Neural crest cell (in vitro differentiated cells): ENCODE measurements around the gene ECHDC1. TPM values are rescaled to one million over a fixed set of nuclear protein-coding genes. Genes with fewer than 3 reads are reported as not detected.

Source experiments
- DNase-seq: peaks from one replicate; pipeline ENCODE4 v3.0.0; 2021; ENCODE audit warnings: low read depth, mixed read lengths, low spot score
- H3K27ac Mint-ChIP-seq: one replicate; pipeline ENCODE4 v1.8.0; 2021; ENCODE audit warnings: mild to moderate bottlenecking, mixed read lengths; ENCODE audit not compliant: unreplicated experiment
- H3K27me3 Mint-ChIP-seq: 2 replicates; pipeline ENCODE4 v1.8.0; 2021; ENCODE audit warnings: low read depth, mild to moderate bottlenecking, mixed read lengths
- H3K36me3 Mint-ChIP-seq: 2 replicates; pipeline ENCODE4 v1.8.0; 2021; ENCODE audit warnings: low read depth, mild to moderate bottlenecking, mixed read lengths
- H3K4me1 Mint-ChIP-seq: 2 replicates; pipeline ENCODE4 v1.8.0; 2021; ENCODE audit warnings: mixed read lengths
- H3K4me3 Mint-ChIP-seq: one replicate; pipeline ENCODE4 v1.8.0; 2021; ENCODE audit warnings: mild to moderate bottlenecking, mixed read lengths
- H3K9me3 Mint-ChIP-seq: 2 replicates; pipeline ENCODE4 v1.8.0; 2021; ENCODE audit warnings: mixed read lengths
- CTCF ChIP-seq: fragments of 200-600 bp; sonication (generic); conservative IDR thresholded peaks from 2 replicates; pipeline ENCODE4 v1.5.0; 2021; ENCODE audit warnings: antibody characterized with exemption, mild to moderate bottlenecking
- total RNA-seq: library from RNA; stranded (reverse); gene quantifications from 2 replicates; pipeline ENCODE4 v1.2.1, GENCODE V29; 2021

ECHDC1 gene
- total RNA-seq, 1 donor from 2014 or later, result 59.2 TPM

DNA sequence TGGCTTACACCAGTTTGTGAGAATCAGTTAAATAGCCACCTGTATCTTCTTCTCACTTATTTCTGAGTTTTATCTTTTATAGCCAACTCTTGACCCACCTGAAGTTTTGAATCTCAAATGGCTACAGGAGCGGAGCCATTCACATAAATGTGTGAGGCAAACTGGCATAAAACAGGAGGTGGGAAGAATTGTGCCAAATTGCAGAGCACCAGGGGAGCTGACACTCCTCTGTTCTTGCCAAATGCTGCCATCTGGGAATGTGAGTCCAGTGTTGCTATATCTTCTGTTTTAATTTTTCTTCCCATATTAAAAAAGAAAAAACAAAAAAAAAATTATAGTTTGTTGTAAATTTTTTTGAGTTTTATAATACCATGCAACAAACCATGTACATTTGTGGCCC, 93.8 kb downstream of the ECHDC1 start:
- no peak for TF ChIP-seq CTCF
- DNase-seq, result no peak
- peaks cover 4% of the 10 kb centered on the region for H3K9me3 Mint-ChIP-seq
- H3K27ac Mint-ChIP-seq, result no peak overlapping the region
- H3K27me3 Mint-ChIP-seq, result no peaks in the 10 kb centered on the region
- no peak overlapping the region for H3K4me3 Mint-ChIP-seq
- H3K36me3 Mint-ChIP-seq, result no peaks in the 10 kb centered on the region
- H3K4me1 Mint-ChIP-seq, result peaks cover 3% of the 10 kb centered on the region

GRCh38 chr6:127247114-127248096, 96.0 kb downstream of the ECHDC1 start:
- H3K4me3 Mint-ChIP-seq, result no peak overlapping the region
- H3K27me3 Mint-ChIP-seq, result no peaks in the 10 kb centered on the region
- no peaks in the 10 kb centered on the region for H3K9me3 Mint-ChIP-seq
- H3K4me1 Mint-ChIP-seq, result peaks cover 3% of the 10 kb centered on the region
- no peaks in the 10 kb centered on the region for H3K36me3 Mint-ChIP-seq
- no peak overlapping the region for H3K27ac Mint-ChIP-seq
- DNase-seq, result no peak
- TF ChIP-seq CTCF, result no peak

GRCh38 chr6:127243501-127243900, 99.9 kb downstream of the ECHDC1 start:
- Mint-ChIP-seq H3K27ac (no peak overlapping the region), H3K36me3 (no peaks in the 10 kb centered on the region), H3K9me3 (no peaks in the 10 kb centered on the region), H3K4me1 (no peaks in the 10 kb centered on the region), H3K27me3 (no peaks in the 10 kb centered on the region), H3K4me3 (no peak overlapping the region)
- no peak for DNase-seq
- TF ChIP-seq CTCF, result no peak

Other genes with a start within 250 kb of the ECHDC1 start
- not detected in 2 replicates for gene RSPO3, start 224.9 kb downstream of the ECHDC1 start, total RNA-seq
- 44.3 and 49.8 TPM in 2 replicates for gene RNF146, start 76.7 kb downstream of the ECHDC1 start, total RNA-seq
- gene KIAA0408, start 115.8 kb upstream of the ECHDC1 start, total RNA-seq, result 39.1 and 40.7 TPM in 2 replicates
- gene C6orf58, start 233.6 kb upstream of the ECHDC1 start, total RNA-seq, result 0.82 TPM in 1 of 2 replicates, not detected in the other